IPS DF 6.9 (cell line): ENCODE data around the gene EPB41.
"Not testable (repeated sequence)": the region's sequence is repeated elsewhere in the genome, so short reads cannot be mapped to it uniquely, and the experiment has no call there.

Experiments used
- DNase-seq: peaks from one replicate; pipeline ENCODE4 v3.0.0-alpha.2; 2013; ENCODE audit warnings: low read depth, low spot score
- H3K27ac ChIP-seq: one replicate; pipeline ENCODE4 v1.5.1; 2013; ENCODE audit warnings: low read length, control low read depth
- H3K27me3 ChIP-seq: 2 replicates; pipeline ENCODE4 v1.6.1; 2013; ENCODE audit warnings: mild to moderate bottlenecking, low read length; ENCODE audit not compliant: control insufficient read depth, insufficient read depth
- H3K36me3 ChIP-seq: 2 replicates; pipeline ENCODE4 v1.6.1; 2013; ENCODE audit warnings: low read length; ENCODE audit not compliant: control insufficient read depth, insufficient read depth
- H3K4me1 ChIP-seq: 2 replicates; pipeline ENCODE4 v1.6.1; 2013; ENCODE audit warnings: low read length; ENCODE audit not compliant: control insufficient read depth, insufficient read depth
- H3K4me3 ChIP-seq: 2 replicates; pipeline ENCODE4 v1.5.1; 2013; ENCODE audit warnings: mild to moderate bottlenecking, low read length
- H3K9me3 ChIP-seq: 2 replicates; pipeline ENCODE4 v1.6.1; 2013; ENCODE audit warnings: low read length, inconsistent platforms; ENCODE audit not compliant: control insufficient read depth, insufficient read depth
- WGBS: extraction: QIAGEN DNeasy Blood & Tissue Kit; methylation state at CpG from one replicate; pipeline ENCODE4 v1.1.7; 2013; ENCODE audit warnings: mixed read lengths, missing lambda C conversion rate; ENCODE audit not compliant: insufficient read length, insufficient coverage; 5-methylcytosine and 5-hydroxymethylcytosine counted together

EPB41 gene

GRCh38 chr1:29099286-29099685 lies 184.9 kb downstream of the EPB41 start:
- Histone ChIP-seq H3K4me1 (0 out of 2 replicates have a peak, but pooled peaks cover 1% of the 10 kb centered on the region), H3K9me3 (no peaks in the 10 kb centered on the region), H3K4me3 (no peak overlapping the region), H3K27me3 (no peaks in the 10 kb centered on the region), H3K36me3 (no peaks in the 10 kb centered on the region; the same call in 1 of the 2 replicates), H3K27ac (no peak overlapping the region)
- DNase-seq = no peak
- WGBS = no CpG with 5 or more reads among the region's 4 CpGs

DNA sequence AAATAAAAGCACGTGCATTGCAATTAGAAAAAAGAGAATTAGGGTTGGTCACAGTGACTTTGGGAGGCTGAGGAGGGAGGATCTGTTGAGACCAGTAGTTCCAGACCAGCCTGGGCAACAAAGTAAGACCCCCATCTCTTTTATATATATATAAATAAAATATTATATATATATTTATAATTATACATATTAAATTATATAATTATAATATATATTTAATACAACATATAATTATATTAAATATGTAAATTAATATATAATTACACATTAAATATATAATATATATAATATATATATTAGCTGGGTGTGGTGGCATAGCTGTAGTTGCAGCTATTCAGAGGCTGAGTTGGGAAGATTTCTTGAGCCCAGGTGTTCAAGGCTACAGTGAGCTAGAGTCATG lies 186.1 kb downstream of the EPB41 start:
- no peaks in the 10 kb centered on the region; the same call in 1 of the 2 replicates for H3K36me3 ChIP-seq
- H3K27ac ChIP-seq = no peak overlapping the region
- no peaks in the 10 kb centered on the region for H3K27me3 ChIP-seq
- no peak overlapping the region for H3K4me3 ChIP-seq
- H3K9me3 ChIP-seq = no peaks in the 10 kb centered on the region
- 0 out of 2 replicates have a peak, but pooled peaks cover 1% of the 10 kb centered on the region for H3K4me1 ChIP-seq
- no peak for DNase-seq
- WGBS = no CpG with 5 or more reads among the region's 1 CpG

GRCh38 chr1:29105822-29106221 lies 191.5 kb downstream of the EPB41 start:
- Histone ChIP-seq H3K27me3 (no peaks in the 10 kb centered on the region), H3K9me3 (no peaks in the 10 kb centered on the region), H3K4me3 (no peak overlapping the region), H3K36me3 (no peaks in the 10 kb centered on the region), H3K4me1 (no peaks in the 10 kb centered on the region), H3K27ac (no peak overlapping the region)
- WGBS = no CpG with 5 or more reads among the region's 6 CpGs
- DNase-seq = no peak

DNA sequence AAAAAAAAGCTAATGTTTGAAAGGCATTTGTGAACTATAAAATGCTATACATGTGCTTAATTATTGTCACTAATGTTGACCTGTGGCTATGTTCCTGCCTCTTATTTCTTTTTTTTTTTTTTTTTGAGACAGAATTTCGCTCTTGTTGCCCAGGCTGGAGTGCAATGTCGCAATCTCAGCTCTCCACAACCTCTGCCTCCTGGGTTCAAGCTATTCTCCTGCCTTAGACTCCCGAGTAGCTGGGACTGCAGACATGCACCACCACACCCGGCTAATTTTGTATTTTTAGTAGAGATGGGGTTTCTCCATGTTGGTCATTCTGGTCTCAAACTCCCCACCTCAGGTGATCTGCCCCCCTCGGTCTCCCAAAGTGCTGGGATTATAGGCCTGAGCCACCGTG lies 193.7 kb downstream of the EPB41 start:
- not testable (repeated sequence) for H3K27ac ChIP-seq, H3K4me3 ChIP-seq, H3K9me3 ChIP-seq, DNase-seq, H3K27me3 ChIP-seq, H3K36me3 ChIP-seq, H3K4me1 ChIP-seq
- no CpG with 5 or more reads among the region's 6 CpGs for WGBS

- Histone ChIP-seq H3K27ac (no peak overlapping the region), H3K27me3 (no peaks in the 10 kb centered on the region), H3K9me3 (no peaks in the 10 kb centered on the region), H3K36me3 (no peaks in the 10 kb centered on the region), H3K4me1 (no peaks in the 10 kb centered on the region), H3K4me3 (no peak overlapping the region)
- no CpG with 5 or more reads among the region's 7 CpGs for WGBS
- no peak for DNase-seq
Measured at GRCh38 chr1:29112705-29113412, 198.5 kb downstream of the EPB41 start.

- Histone ChIP-seq H3K9me3 (no peaks in the 10 kb centered on the region), H3K4me3 (no peak overlapping the region), H3K4me1 (no peaks in the 10 kb centered on the region), H3K27me3 (no peaks in the 10 kb centered on the region), H3K36me3 (no peaks in the 10 kb centered on the region), H3K27ac (no peak overlapping the region)
- no CpG with 5 or more reads among the region's 6 CpGs for WGBS
- DNase-seq = no peak
Measured at GRCh38 chr1:29113413-29114117, 199.2 kb downstream of the EPB41 start.

DNA sequence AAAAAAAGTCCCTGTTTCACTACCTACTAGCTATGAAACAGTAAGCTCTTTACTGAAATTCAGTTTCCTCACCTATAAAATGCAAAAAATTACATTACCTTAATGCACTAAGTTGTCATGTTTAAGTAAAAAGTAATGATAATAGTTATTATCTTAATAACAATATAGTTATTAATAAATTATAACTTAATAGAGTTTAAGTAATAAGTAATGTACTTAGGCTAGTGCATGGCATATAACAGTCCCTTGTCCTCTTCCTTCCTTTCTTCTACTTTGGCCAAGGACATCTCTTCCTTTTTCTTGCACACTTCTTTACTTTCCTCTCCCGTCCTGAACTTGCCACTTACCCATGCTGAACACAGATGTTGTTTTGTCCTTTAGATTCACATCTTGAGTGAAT lies 200.3 kb downstream of the EPB41 start:
- WGBS = no CpG with 5 or more reads among the region's 1 CpG
- Histone ChIP-seq H3K36me3 (no peaks in the 10 kb centered on the region), H3K4me1 (no peaks in the 10 kb centered on the region), H3K27me3 (no peaks in the 10 kb centered on the region), H3K27ac (no peak overlapping the region), H3K9me3 (no peaks in the 10 kb centered on the region), H3K4me3 (no peak overlapping the region)
- no peak for DNase-seq

DNA sequence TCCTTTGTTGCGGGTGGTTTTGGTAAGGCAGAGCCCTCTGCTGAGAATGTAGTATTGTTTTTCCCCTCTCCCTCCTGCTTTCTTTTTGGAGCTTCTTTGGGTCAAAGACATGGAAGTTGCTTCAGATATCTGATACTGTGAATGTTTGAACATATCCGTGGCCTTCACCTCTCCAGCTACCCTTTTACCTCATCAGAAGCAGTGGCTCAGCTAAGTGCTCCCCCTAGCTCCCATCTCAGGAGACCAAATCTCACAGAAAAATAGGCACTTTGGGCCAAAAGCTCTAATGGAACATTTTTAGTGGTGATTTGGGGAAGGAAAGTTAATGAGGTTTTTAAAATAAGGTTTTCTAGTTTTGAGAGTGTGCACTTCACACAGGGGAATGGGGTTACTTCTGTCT lies 203.0 kb downstream of the EPB41 start:
- WGBS = no CpG with 5 or more reads among the region's 2 CpGs
- no peaks in the 10 kb centered on the region for H3K9me3 ChIP-seq
- no peaks in the 10 kb centered on the region for H3K36me3 ChIP-seq
- no peak overlapping the region for H3K4me3 ChIP-seq
- H3K4me1 ChIP-seq = no peaks in the 10 kb centered on the region
- no peaks in the 10 kb centered on the region for H3K27me3 ChIP-seq
- no peak overlapping the region for H3K27ac ChIP-seq
- DNase-seq = no peak

GRCh38 chr1:29119121-29119929 lies 205.0 kb downstream of the EPB41 start:
- no peak for DNase-seq
- Histone ChIP-seq H3K27me3 (no peaks in the 10 kb centered on the region; the same call in 1 of the 2 replicates), H3K4me3 (no peak overlapping the region), H3K4me1 (no peaks in the 10 kb centered on the region), H3K9me3 (no peaks in the 10 kb centered on the region), H3K36me3 (no peaks in the 10 kb centered on the region), H3K27ac (no peak overlapping the region)
- no CpG with 5 or more reads among the region's 12 CpGs for WGBS

GRCh38 chr1:29120367-29120766 lies 206.0 kb downstream of the EPB41 start:
- H3K4me1 ChIP-seq = no peaks in the 10 kb centered on the region
- no peak overlapping the region for H3K4me3 ChIP-seq
- no peaks in the 10 kb centered on the region for H3K9me3 ChIP-seq
- H3K36me3 ChIP-seq = no peaks in the 10 kb centered on the region
- H3K27me3 ChIP-seq = no peaks in the 10 kb centered on the region; the same call in 1 of the 2 replicates
- DNase-seq = no peak
- WGBS = no CpG with 5 or more reads among the region's 6 CpGs
- H3K27ac ChIP-seq = no peak overlapping the region
